Endothelial cell of umbilical vein (primary cell): ENCODE data around the gene RPL13. TPM values are rescaled to one million over a fixed set of nuclear protein-coding genes. Genes with fewer than 3 reads are reported as not detected.

Experiments
- BruUV-seq: library from RNA; stranded (reverse); fragments of 400-500 nt; replicated peaks from 2 replicates; lab custom pipeline; 2021; lab: Mats Ljungman, UMichigan
- CTCF ChIA-PET: fragments of 300-600, 350-600 bp; sonication (Branson Sonifier 250); formaldehyde crosslinking; loops from one replicate; lab custom pipeline; 2021; ENCODE audit warnings: antibody characterized with exemption, inconsistent platforms; lab: Charles Lee
- POLR2A ChIA-PET: fragments of 300-600, 350-600 bp; sonication (Branson Sonifier 250); formaldehyde crosslinking; loops from one replicate; lab custom pipeline; 2021; ENCODE audit warnings: antibody characterized with exemption, inconsistent platforms; lab: Charles Lee
- DNase-seq: peaks from one replicate; pipeline ENCODE4 v3.0.0-alpha.2; 2011; ENCODE audit warnings: low read depth, low spot score
- FAIRE-seq: peaks from 2 replicates; lab custom pipeline; 2011; peaks lifted over from hg19 to GRCh38; lab: Jason Lieb, UNC
- H2AFZ ChIP-seq: 2 replicates; pipeline ENCODE4 v1.6.0; 2012; ENCODE audit warnings: low read depth, low read length, control low read depth, inconsistent platforms
- H3K27ac ChIP-seq: 2 replicates; pipeline ENCODE4 v1.5.1; 2011; ENCODE audit warnings: low read depth, mild to moderate bottlenecking, control low read depth, low read length, moderate library complexity; ENCODE audit not compliant: insufficient read depth
- H3K27me3 ChIP-seq, 2 experiments: 2 replicates each; pipeline versions ENCODE4 v1.6.0 to v1.6.1; 2011; ENCODE audit warnings: low read length in 2 of 2, mixed read lengths in 1 of 2; ENCODE audit not compliant: control insufficient read depth in 2 of 2, insufficient read depth in 2 of 2
- H3K36me3 ChIP-seq, 2 experiments: 2 replicates in 1 of 2; 3 replicates in 1 of 2; pipeline ENCODE4 v1.5.1; 2011; ENCODE audit warnings: low read length in 2 of 2, mild to moderate bottlenecking in 1 of 2, moderate library complexity in 1 of 2; ENCODE audit not compliant: control insufficient read depth in 2 of 2, insufficient read depth in 2 of 2; ENCODE audit errors: extremely low read depth in 1 of 2
- H3K4me1 ChIP-seq: 3 replicates; pipeline ENCODE4 v1.5.1; 2011; ENCODE audit warnings: mild to moderate bottlenecking, low read length; ENCODE audit not compliant: control insufficient read depth, insufficient read depth; ENCODE audit errors: extremely low read depth
- H3K4me2 ChIP-seq: 2 replicates; pipeline ENCODE4 v1.6.1; 2011; ENCODE audit warnings: low read length, control low read depth, mixed read lengths; ENCODE audit not compliant: insufficient read depth
- H3K4me3 ChIP-seq, 3 experiments: fragments of 200-600 bp in 1 of 3; sonication (generic), shearing (Covaris generic) in 1 of 3; replicated peaks in 1 of 3; 2 replicates each; pipeline ENCODE4 v1.5.1; 2011 to 2016; ENCODE audit warnings: control low read depth in 3 of 3, low read length in 3 of 3, mild to moderate bottlenecking in 2 of 3, inconsistent platforms in 1 of 3, low read depth in 1 of 3, moderate library complexity in 1 of 3; ENCODE audit not compliant: insufficient read depth in 1 of 3
- H3K79me2 ChIP-seq: 2 replicates; pipeline ENCODE4 v1.6.0; 2012; ENCODE audit warnings: low read length, inconsistent platforms; ENCODE audit not compliant: control insufficient read depth, insufficient read depth
- H3K9ac ChIP-seq: replicated peaks from 2 replicates; pipeline ENCODE3; 2011; ENCODE audit warnings: low read length, control low read depth; ENCODE audit not compliant: insufficient read depth; ENCODE audit errors: extremely low read depth
- H3K9me1 ChIP-seq: replicated peaks from 3 replicates; pipeline ENCODE4 v1.6.0; 2011; ENCODE audit warnings: mild to moderate bottlenecking, low read length; ENCODE audit not compliant: control insufficient read depth, insufficient read depth; ENCODE audit errors: extremely low read depth
- H3K9me3 ChIP-seq: replicated peaks from 2 replicates; pipeline ENCODE4 v1.5.1; 2012; ENCODE audit warnings: low read length, inconsistent platforms; ENCODE audit not compliant: control insufficient read depth, insufficient read depth
- H4K20me1 ChIP-seq: replicated peaks from 2 replicates; pipeline ENCODE3; 2011; ENCODE audit warnings: mild to moderate bottlenecking, low read length; ENCODE audit not compliant: control insufficient read depth, insufficient read depth; ENCODE audit errors: extremely low read depth
- EZH2 ChIP-seq: IDR thresholded peaks from 2 replicates; pipeline ENCODE4 v1.6.1; 2012; ENCODE audit warnings: borderline replicate concordance, low read depth, mild to moderate bottlenecking, moderate library complexity, low read length, inconsistent platforms; ENCODE audit not compliant: severe bottlenecking
- FOS ChIP-seq: IDR thresholded peaks from 2 replicates; pipeline ENCODE4 v1.6.1; 2011; ENCODE audit warnings: mild to moderate bottlenecking, low read length, moderate library complexity, borderline replicate concordance; ENCODE audit not compliant: insufficient read depth
- GATA2 ChIP-seq: IDR thresholded peaks from 2 replicates; pipeline ENCODE4 v1.7.0; 2011; ENCODE audit warnings: low read depth, mild to moderate bottlenecking, moderate library complexity, mixed read lengths, low read length; ENCODE audit not compliant: insufficient read length, insufficient read depth
- JUN ChIP-seq: IDR thresholded peaks from 2 replicates; pipeline ENCODE4 v1.6.1; 2011; ENCODE audit warnings: borderline replicate concordance, low read depth; ENCODE audit not compliant: insufficient read length, insufficient read depth
- dilution Hi-C: fragments of 300-500 bp; cut with MboI; formaldehyde crosslinking; loops from one replicate; pipeline ENCODE4 v1.15.0; 2019; ENCODE audit warnings: low sequenced_read_pairs; ENCODE audit not compliant: extremely low pct_ligation_motif_present
- intact Hi-C: fragments of 100-400 bp; cut with micrococcal nuclease; formaldehyde crosslinking; loops from one replicate; pipeline ENCODE4 v1.10.0; 2022
- polyA plus RNA-seq, 4 experiments: library from polyadenylated mRNA; depleted of rRNA in 3 of 4; stranded (reverse) in 3 of 4; unstranded in 1 of 4; fragments of >200 nt; gene quantifications; 2 replicates each; pipeline versions ENCODE4 v1.2.1 to v1.2.3, GENCODE V29; 2011 to 2012; ENCODE audit warnings: missing spikeins in 1 of 4
- total RNA-seq: library from RNA; stranded (reverse); gene quantifications from 2 replicates; pipeline ENCODE4 v1.2.3, GENCODE V29; 2021
- TF ChIP-seq, protein P1 (sequence below), 2 donors: IDR thresholded peaks; 1 replicate in 1 of 2; 2 replicates in 1 of 2; pipeline ENCODE4 v1.5.1; 2011; ENCODE audit warnings: low read length in 2 of 2, mild to moderate bottlenecking in 2 of 2, moderate library complexity in 2 of 2, control low read depth in 1 of 2, inconsistent platforms in 1 of 2, low read depth in 1 of 2; ENCODE audit not compliant: insufficient read depth in 1 of 2; ENCODE audit errors: extremely low read depth in 1 of 2
- TF ChIP-seq, protein P2 (sequence below): IDR thresholded peaks from 2 replicates; pipeline ENCODE4 v1.6.1; 2011; ENCODE audit not compliant: insufficient read depth, insufficient read length

Gene RPL13
- total and polyA plus RNA-seq, 2 donors (not counting 3 experiments of a cell fraction or from before 2014, with no cell fraction given), result 1,463 to 5,670 TPM

DNA sequence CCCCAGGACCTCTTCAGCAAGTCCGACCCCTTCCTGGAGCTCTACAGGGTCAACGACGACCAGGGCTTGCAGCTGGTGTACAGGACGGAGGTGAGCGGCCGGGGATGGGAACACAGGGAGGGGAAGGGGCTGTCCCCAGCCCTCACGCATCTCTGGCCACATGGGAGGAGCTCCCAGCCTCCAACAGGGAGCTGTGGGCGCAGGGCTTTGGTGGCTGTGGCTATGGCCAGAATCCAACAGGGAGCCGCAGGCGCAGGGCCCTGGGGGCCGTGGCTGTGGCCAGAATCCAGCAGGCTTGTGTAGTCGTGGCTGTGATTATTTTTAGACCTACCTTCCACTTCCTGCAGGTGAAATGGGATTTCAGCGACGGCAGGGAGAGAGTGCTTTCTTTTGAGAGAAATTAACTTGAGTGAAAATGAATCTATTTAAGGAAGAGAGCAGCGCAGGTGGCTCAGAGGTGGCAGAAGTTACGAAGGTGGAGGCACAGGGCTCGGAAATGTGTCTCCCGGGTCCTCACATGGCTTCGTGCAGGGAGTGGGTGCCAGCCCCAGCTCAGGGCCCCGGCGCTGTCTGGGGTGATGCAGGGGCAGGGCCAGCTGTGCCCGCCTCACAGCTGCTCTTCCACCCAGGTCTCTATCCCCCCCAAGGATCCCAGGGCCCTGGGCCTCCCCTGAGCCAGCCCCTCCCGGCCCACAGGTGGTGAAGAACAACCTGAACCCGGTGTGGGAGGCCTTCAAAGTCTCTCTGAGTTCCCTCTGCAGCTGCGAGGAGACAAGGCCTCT lies 24.5 kb downstream of the RPL13 start:
- ChIA-PET POLR2A (no interaction called here), CTCF (interaction anchor here (1.2 to 1.6 kb wide), 2 partner anchors 17 to 19 kb away, joined by 3 to 4 read pairs; no protein-coding TSS in a partner anchor)
- Histone ChIP-seq H3K9ac (no peak overlapping the region), H3K4me2 (no peak overlapping the region), H4K20me1 (no peaks in the 10 kb centered on the region), H2AFZ (no peak overlapping the region), H3K27me3 (no peaks in the 10 kb centered on the region), H3K27ac (no peak overlapping the region), H3K79me2 (no peaks in the 10 kb centered on the region), H3K4me1 (peaks cover 18% of the 10 kb centered on the region), H3K36me3 (no peaks in the 10 kb centered on the region), H3K9me3 (no peaks in the 10 kb centered on the region), H3K9me1 (no peaks in the 10 kb centered on the region), H3K4me3 (no peak overlapping the region)
- dilution Hi-C loops (no loop called here), intact Hi-C loops (loop anchor here (5.0 kb wide), 1 partner anchor 37 kb away; no protein-coding TSS in a partner anchor)
- no peak for DNase-seq
- FAIRE-seq, result no peak
- no TSS peak for BruUV-seq
- TF ChIP-seq JUN (no peak), FOS (no peak), EZH2 (no peak), GATA2 (no peak)
- TF ChIP-seq, protein P1, sequence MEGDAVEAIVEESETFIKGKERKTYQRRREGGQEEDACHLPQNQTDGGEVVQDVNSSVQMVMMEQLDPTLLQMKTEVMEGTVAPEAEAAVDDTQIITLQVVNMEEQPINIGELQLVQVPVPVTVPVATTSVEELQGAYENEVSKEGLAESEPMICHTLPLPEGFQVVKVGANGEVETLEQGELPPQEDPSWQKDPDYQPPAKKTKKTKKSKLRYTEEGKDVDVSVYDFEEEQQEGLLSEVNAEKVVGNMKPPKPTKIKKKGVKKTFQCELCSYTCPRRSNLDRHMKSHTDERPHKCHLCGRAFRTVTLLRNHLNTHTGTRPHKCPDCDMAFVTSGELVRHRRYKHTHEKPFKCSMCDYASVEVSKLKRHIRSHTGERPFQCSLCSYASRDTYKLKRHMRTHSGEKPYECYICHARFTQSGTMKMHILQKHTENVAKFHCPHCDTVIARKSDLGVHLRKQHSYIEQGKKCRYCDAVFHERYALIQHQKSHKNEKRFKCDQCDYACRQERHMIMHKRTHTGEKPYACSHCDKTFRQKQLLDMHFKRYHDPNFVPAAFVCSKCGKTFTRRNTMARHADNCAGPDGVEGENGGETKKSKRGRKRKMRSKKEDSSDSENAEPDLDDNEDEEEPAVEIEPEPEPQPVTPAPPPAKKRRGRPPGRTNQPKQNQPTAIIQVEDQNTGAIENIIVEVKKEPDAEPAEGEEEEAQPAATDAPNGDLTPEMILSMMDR (IDR thresholded peaks at IDR 0.05; ENCODE audit: extremely low read depth in 1 of 2, insufficient read depth in 1 of 2, low read depth in 1 of 2, low read length in 2 of 2), result no peak
- TF ChIP-seq, protein P2, sequence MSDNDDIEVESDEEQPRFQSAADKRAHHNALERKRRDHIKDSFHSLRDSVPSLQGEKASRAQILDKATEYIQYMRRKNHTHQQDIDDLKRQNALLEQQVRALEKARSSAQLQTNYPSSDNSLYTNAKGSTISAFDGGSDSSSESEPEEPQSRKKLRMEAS, result no peak
